ENCODE data around the gene ABCD3. TPM values are rescaled to one million over a fixed set of nuclear protein-coding genes. Genes with fewer than 3 reads are reported as not detected.

Gene ABCD3
- polyA plus RNA-seq, 3 donors, result 7.8 to 24.9 (median 21.0) TPM

GRCh38 chr1:94384485-94385265, 33.5 kb upstream of the ABCD3 start:
- peak overlapping the region; percentile 53 to 90 for H3K4me3 Mint-ChIP-seq
- peak overlapping the region; percentile 75 for H2AFZ ChIP-seq (ENCODE audit: insufficient read depth, low read depth, low read length, poor library complexity, severe bottlenecking)
- H3K4me1 Mint-ChIP-seq, result peaks cover 10% of the 10 kb centered on the region
- peaks cover 0 to 7% (median 6%) of the 10 kb centered on the region in 7 donors for H3K9me3 Mint-ChIP-seq
- intact Hi-C loops (cut with micrococcal nuclease), result no loop called here
- H3K27ac ChIP-seq (ENCODE audit: low read depth in 1 of 2, low read length in 2 of 2), result no peak overlapping the region
- peak overlapping the region; percentile 42 for H3K4me2 ChIP-seq (replicated peaks; ENCODE audit: extremely low read depth, low read length, poor library complexity, severe bottlenecking)
- 11% methylated on average over 2 of the region's 4 CpGs for WGBS (ENCODE audit: insufficient coverage)
- peak; percentile 5 to 26 (median 9) for DNase-seq
- peaks cover 0 to 8% of the 10 kb centered on the region in 2 donors for H3K9me3 ChIP-seq (replicated peaks in 1 of 2; ENCODE audit: control insufficient read depth in 1 of 2, insufficient read depth in 1 of 2, low read length in 2 of 2)
- no peaks in the 10 kb centered on the region for H3K36me3 Mint-ChIP-seq
- no peaks in the 10 kb centered on the region for H4K20me1 ChIP-seq (ENCODE audit: insufficient read depth, low read length)
- no peaks in the 10 kb centered on the region for H3K36me3 ChIP-seq (replicated peaks in 1 of 2; ENCODE audit: control insufficient read depth in 1 of 2, insufficient read depth in 2 of 2, low read length in 2 of 2)
- H3K27ac Mint-ChIP-seq, result peak overlapping the region in 3 of 7 donors; percentile 42 to 75 (median 57)
- H3K4me3 ChIP-seq (replicated peaks in 1 of 3; ENCODE audit: low read depth in 2 of 3, low read length in 3 of 3), result peak overlapping the region in 2 of 3 experiments; percentile 19 to 46
- H3K4me1 ChIP-seq (ENCODE audit: control insufficient read depth in 1 of 2, insufficient read depth in 2 of 2, low read length in 2 of 2), result peaks cover 8 to 9% of the 10 kb centered on the region in 2 donors
- H3K9ac ChIP-seq (ENCODE audit: insufficient read depth, low read length, poor library complexity, severe bottlenecking), result peak overlapping the region; percentile 6
- H3K27me3 ChIP-seq (ENCODE audit: control insufficient read depth in 2 of 2, insufficient read depth in 2 of 2, low read length in 2 of 2), result no peaks in the 10 kb centered on the region
- peaks cover 0 to 5% (median 2%) of the 10 kb centered on the region in 3 donors for H3K27me3 Mint-ChIP-seq (ENCODE audit: low read depth in 3 of 3)
- TF ChIP-seq CTCF (IDR thresholded peaks at IDR 0.05), result no peak
- H3K79me2 ChIP-seq (ENCODE audit: insufficient read depth, low read length), result no peaks in the 10 kb centered on the region

- 83% methylated on average over 1 of the region's 2 CpGs for WGBS (ENCODE audit: insufficient coverage)
- Histone ChIP-seq H3K4me3 (replicated peaks in 1 of 3; ENCODE audit: low read depth in 2 of 3, low read length in 3 of 3) (peak overlapping the region in 1 of 3 experiments; percentile 46), H3K27ac (ENCODE audit: low read depth in 1 of 2, low read length in 2 of 2) (no peak overlapping the region), H2AFZ (ENCODE audit: insufficient read depth, low read depth, low read length, poor library complexity, severe bottlenecking) (peak overlapping the region; percentile 75), H3K4me1 (ENCODE audit: control insufficient read depth in 1 of 2, insufficient read depth in 2 of 2, low read length in 2 of 2) (peaks cover 8 to 9% of the 10 kb centered on the region in 2 donors), H3K9ac (ENCODE audit: insufficient read depth, low read length, poor library complexity, severe bottlenecking) (peak overlapping the region; percentile 6), H3K9me3 (replicated peaks in 1 of 2; ENCODE audit: control insufficient read depth in 1 of 2, insufficient read depth in 1 of 2, low read length in 2 of 2) (peaks cover 0 to 8% of the 10 kb centered on the region in 2 donors), H3K4me2 (replicated peaks; ENCODE audit: extremely low read depth, low read length, poor library complexity, severe bottlenecking) (peak overlapping the region; percentile 42), H3K36me3 (replicated peaks in 1 of 2; ENCODE audit: control insufficient read depth in 1 of 2, insufficient read depth in 2 of 2, low read length in 2 of 2) (no peaks in the 10 kb centered on the region), H3K79me2 (ENCODE audit: insufficient read depth, low read length) (no peaks in the 10 kb centered on the region), H3K27me3 (ENCODE audit: control insufficient read depth in 2 of 2, insufficient read depth in 2 of 2, low read length in 2 of 2) (no peaks in the 10 kb centered on the region), H4K20me1 (ENCODE audit: insufficient read depth, low read length) (no peaks in the 10 kb centered on the region)
- DNase-seq, result no peak
- Mint-ChIP-seq H3K9me3 (peaks cover 0 to 8% (median 7%) of the 10 kb centered on the region in 7 donors), H3K4me1 (peaks cover 10% of the 10 kb centered on the region), H3K27me3 (ENCODE audit: low read depth in 3 of 3) (peaks cover 0 to 5% (median 0%) of the 10 kb centered on the region in 3 donors), H3K36me3 (no peaks in the 10 kb centered on the region), H3K4me3 (peak overlapping the region in 1 of 2 donors; percentile 90), H3K27ac (peak overlapping the region in 3 of 7 donors; percentile 42 to 75 (median 57))
- TF ChIP-seq CTCF (IDR thresholded peaks at IDR 0.05), result no peak
- intact Hi-C loops (cut with micrococcal nuclease), result no loop called here
These were observed 32.8 kb upstream of the ABCD3 start for GRCh38 chr1:94385308-94385929.
